Endothelial cell (in vitro differentiated cells): Measurements from ENCODE around the gene NFE2L2. TPM values are rescaled to one million over a fixed set of nuclear protein-coding genes. Genes with fewer than 3 reads are reported as not detected.
A peak's percentile ranks its signal among the peaks of the same experiment; 100 is the strongest.
"Not testable (repeated sequence)": the region's sequence is repeated elsewhere in the genome, so short reads cannot be mapped to it uniquely, and the experiment has no call there.

Experiments
- DNase-seq: peaks from one replicate; pipeline ENCODE4 v3.0.0; 2021; ENCODE audit warnings: low spot score
- H3K27ac Mint-ChIP-seq: one replicate; pipeline ENCODE4 v1.8.0; 2021; ENCODE audit warnings: mixed read lengths, inconsistent platforms; ENCODE audit not compliant: unreplicated experiment
- H3K27me3 Mint-ChIP-seq: one replicate; pipeline ENCODE4 v1.8.0; 2021; ENCODE audit warnings: mild to moderate bottlenecking, moderate library complexity, mixed read lengths, inconsistent platforms; ENCODE audit not compliant: unreplicated experiment
- H3K36me3 Mint-ChIP-seq: one replicate; pipeline ENCODE4 v1.8.0; 2021; ENCODE audit warnings: mild to moderate bottlenecking, low read depth, mixed read lengths, inconsistent platforms; ENCODE audit not compliant: unreplicated experiment
- H3K4me1 Mint-ChIP-seq: one replicate; pipeline ENCODE4 v1.8.0; 2021; ENCODE audit warnings: mild to moderate bottlenecking, mixed read lengths, inconsistent platforms; ENCODE audit not compliant: unreplicated experiment
- H3K4me3 Mint-ChIP-seq: one replicate; pipeline ENCODE4 v1.8.0; 2021; ENCODE audit warnings: mild to moderate bottlenecking, mixed read lengths, inconsistent platforms; ENCODE audit not compliant: unreplicated experiment
- H3K9me3 Mint-ChIP-seq: one replicate; pipeline ENCODE4 v1.8.0; 2021; ENCODE audit warnings: mixed read lengths, inconsistent platforms; ENCODE audit not compliant: unreplicated experiment
- total RNA-seq: library from RNA; stranded (reverse); fragmentation: NEBNext Ultra II Directional; extraction: Animal tissue kit (Norgen Biotek cat#: 25700); gene quantifications from one replicate; pipeline ENCODE4 v1.2.1, GENCODE V29; 2021; ENCODE audit not compliant: unreplicated experiment
- TF ChIP-seq, protein P1 (sequence below): fragments of 200-600 bp; sonication (generic); IDR thresholded peaks from one replicate; pipeline ENCODE4 v1.5.0; 2021; ENCODE audit warnings: antibody characterized with exemption; ENCODE audit not compliant: unreplicated experiment

NFE2L2 gene
- total RNA-seq, 1 donor from 2014 or later, result 50.6 TPM

DNA sequence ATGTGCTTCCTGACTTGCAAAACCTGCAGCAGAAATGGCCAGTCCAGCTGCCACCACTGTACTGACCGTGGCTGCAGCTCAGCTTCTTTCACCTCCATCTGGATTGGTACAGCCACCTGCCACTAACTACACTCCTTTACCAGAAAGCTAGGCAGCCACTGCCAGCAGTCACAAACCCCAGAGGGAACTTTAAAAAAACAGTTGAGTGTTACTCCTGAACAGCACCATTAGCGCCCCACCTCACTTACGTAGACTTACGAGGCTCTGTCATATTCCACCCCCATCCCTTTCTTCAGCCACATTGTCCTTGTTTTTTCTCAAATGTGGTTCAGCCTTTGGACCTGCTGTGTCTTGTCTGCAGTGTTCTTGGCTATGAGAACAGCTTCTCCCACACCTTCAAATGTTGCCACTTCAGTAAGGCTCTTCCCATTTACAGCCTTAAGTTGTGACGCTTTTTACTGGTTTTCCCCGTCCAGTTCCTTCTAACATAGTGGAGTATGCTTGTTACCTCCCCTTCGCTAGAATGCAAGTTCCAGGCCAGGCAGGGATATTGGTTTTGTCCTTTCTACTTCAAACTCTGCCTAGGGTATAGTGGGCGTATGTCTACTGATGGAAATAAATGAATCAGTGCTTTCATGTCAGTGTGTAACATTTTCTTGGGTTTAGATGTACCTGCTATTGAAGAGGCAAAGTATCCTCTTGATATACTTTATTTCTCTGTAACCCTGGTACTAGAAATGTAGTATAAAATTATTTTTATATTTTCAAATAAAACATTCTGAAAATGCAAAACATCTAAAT lies 34.9 kb downstream of the NFE2L2 start:
- peak overlapping the region; percentile 48 for H3K4me3 Mint-ChIP-seq
- H3K27ac Mint-ChIP-seq, result no peak overlapping the region
- H3K9me3 Mint-ChIP-seq, result no peaks in the 10 kb centered on the region
- TF ChIP-seq, protein P1, sequence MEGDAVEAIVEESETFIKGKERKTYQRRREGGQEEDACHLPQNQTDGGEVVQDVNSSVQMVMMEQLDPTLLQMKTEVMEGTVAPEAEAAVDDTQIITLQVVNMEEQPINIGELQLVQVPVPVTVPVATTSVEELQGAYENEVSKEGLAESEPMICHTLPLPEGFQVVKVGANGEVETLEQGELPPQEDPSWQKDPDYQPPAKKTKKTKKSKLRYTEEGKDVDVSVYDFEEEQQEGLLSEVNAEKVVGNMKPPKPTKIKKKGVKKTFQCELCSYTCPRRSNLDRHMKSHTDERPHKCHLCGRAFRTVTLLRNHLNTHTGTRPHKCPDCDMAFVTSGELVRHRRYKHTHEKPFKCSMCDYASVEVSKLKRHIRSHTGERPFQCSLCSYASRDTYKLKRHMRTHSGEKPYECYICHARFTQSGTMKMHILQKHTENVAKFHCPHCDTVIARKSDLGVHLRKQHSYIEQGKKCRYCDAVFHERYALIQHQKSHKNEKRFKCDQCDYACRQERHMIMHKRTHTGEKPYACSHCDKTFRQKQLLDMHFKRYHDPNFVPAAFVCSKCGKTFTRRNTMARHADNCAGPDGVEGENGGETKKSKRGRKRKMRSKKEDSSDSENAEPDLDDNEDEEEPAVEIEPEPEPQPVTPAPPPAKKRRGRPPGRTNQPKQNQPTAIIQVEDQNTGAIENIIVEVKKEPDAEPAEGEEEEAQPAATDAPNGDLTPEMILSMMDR, result no peak
- DNase-seq, result no peak
- H3K36me3 Mint-ChIP-seq, result peaks cover 33% of the 10 kb centered on the region
- H3K4me1 Mint-ChIP-seq, result no peaks in the 10 kb centered on the region
- H3K27me3 Mint-ChIP-seq, result peaks cover 2% of the 10 kb centered on the region

DNA sequence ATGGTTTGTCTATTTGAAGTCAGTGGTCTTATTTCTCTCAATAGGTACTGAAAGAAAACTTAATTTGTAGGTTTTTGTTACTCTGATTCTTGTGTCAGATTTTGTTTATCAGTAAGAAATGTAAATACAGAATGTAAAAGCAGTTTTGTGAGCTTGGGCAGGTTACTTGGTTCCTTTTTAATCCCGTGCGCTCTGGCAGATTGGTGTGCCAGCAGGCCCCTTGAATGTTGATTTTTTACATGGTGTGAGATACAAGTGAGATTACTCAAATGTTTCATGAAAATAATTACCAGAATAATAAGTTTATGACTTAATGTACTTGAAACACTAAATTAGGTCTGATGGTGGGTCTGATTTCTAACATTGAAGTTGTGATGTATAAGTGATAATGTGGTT lies 38.6 kb downstream of the NFE2L2 start:
- H3K27ac Mint-ChIP-seq, result peak overlapping the region; percentile 3
- peaks cover 5% of the 10 kb centered on the region for H3K27me3 Mint-ChIP-seq
- TF ChIP-seq, protein P1, result no peak
- H3K4me3 Mint-ChIP-seq, result no peak overlapping the region
- no peaks in the 10 kb centered on the region for H3K9me3 Mint-ChIP-seq
- no peak for DNase-seq
- H3K36me3 Mint-ChIP-seq, result peaks cover 29% of the 10 kb centered on the region
- H3K4me1 Mint-ChIP-seq, result no peaks in the 10 kb centered on the region

DNA sequence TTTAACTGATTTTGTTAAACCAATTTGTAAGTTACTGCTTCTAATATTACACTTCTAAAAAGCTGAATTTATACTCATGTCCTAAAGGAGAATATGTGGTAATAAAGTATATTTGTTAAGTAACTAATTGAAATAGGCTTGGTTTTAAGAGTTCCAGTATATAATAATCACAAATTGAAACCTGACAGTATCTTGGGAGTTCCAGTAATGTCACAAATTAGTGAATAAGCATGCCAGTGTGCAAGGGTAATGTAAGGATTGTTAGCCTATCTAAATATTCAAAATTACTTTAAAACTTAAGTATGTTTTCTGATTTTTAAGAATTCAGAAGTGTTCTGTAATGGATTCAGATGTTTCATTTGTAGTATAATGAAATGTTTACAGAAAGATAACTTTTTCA lies 41.1 kb downstream of the NFE2L2 start:
- not testable (repeated sequence) for H3K27ac Mint-ChIP-seq, DNase-seq, H3K27me3 Mint-ChIP-seq, H3K4me3 Mint-ChIP-seq, H3K4me1 Mint-ChIP-seq, H3K9me3 Mint-ChIP-seq
- H3K36me3 Mint-ChIP-seq, result peaks cover 34% of the 10 kb centered on the region

DNA sequence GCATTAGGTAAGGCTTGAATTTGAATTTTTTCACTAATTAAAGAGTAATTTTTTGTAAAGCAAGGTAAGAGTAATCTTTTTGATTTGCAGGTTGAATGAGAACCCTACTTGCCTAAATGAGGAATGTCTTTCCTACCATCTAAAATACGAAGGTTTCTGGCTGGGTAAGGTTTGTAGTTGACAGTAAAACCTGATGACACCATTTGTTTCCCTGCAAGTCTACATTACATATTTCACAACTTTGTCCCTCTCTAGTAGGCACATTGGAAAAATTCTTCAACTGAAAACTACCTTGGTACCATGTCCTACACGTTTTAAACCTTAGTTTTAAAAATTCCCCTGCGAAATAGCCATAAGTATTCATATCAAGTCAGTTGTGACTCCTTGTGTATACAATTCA lies 42.6 kb downstream of the NFE2L2 start:
- H3K36me3 Mint-ChIP-seq, result peaks cover 44% of the 10 kb centered on the region
- no peak overlapping the region for H3K27ac Mint-ChIP-seq
- TF ChIP-seq, protein P1, result no peak
- peak overlapping the region; percentile 38 for H3K4me3 Mint-ChIP-seq
- H3K9me3 Mint-ChIP-seq, result no peaks in the 10 kb centered on the region
- no peak for DNase-seq
- H3K4me1 Mint-ChIP-seq, result peaks cover 3% of the 10 kb centered on the region
- peaks cover 2% of the 10 kb centered on the region for H3K27me3 Mint-ChIP-seq

DNA sequence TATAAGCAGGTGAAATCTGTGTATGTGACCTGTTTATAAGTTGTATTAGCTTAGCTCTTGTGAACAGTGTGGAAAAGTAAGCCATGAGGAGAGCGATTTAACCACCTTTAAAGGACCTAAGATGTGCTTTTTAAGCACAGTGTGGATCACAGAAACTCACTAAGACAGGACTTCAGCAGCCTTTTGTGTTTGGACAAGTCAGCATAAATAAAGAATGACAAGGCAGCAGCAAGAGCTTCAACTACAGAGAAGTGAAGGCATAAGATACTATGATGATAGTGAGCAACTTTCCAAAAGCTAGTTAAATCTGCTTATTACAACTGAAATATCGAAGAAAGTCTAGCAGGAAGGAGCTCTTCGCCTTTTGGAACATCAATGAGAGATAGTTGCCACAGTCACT lies 43.0 kb downstream of the NFE2L2 start:
- peak overlapping the region; percentile 38 for H3K4me3 Mint-ChIP-seq
- DNase-seq, result no peak
- H3K4me1 Mint-ChIP-seq, result peaks cover 5% of the 10 kb centered on the region
- no peaks in the 10 kb centered on the region for H3K9me3 Mint-ChIP-seq
- H3K27ac Mint-ChIP-seq, result no peak overlapping the region
- TF ChIP-seq, protein P1, result no peak
- H3K27me3 Mint-ChIP-seq, result peaks cover 2% of the 10 kb centered on the region
- peaks cover 47% of the 10 kb centered on the region for H3K36me3 Mint-ChIP-seq

DNA sequence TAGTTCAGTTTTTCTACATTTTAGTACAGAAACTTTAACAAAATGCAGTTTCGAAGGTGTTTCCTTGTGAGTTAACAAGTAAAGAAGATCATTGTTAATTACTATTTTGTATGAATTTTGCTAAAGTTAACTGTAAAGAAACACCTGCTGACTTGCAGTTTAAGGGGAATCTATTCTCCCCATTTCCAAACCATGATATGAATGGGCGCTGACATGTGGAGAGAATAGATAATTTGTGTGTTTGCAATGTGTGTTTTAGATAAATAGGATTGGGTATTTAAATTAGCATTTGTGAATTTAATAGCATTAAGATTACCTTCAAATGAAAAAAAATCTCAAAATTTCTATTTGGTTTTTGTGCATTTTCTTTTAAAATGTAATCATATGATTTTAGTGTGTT lies 44.7 kb downstream of the NFE2L2 start:
- H3K4me3 Mint-ChIP-seq, DNase-seq, H3K27me3 Mint-ChIP-seq, H3K27ac Mint-ChIP-seq, H3K9me3 Mint-ChIP-seq: not testable (repeated sequence)
- peaks cover 18% of the 10 kb centered on the region for H3K4me1 Mint-ChIP-seq
- H3K36me3 Mint-ChIP-seq, result peaks cover 60% of the 10 kb centered on the region
